HEK293 (cell line): ENCODE results near the gene KRT12.

Experiments
- CTCF ChIA-PET: fragments of 350-600 bp; formaldehyde crosslinking; extraction: SDS; loops from one replicate; lab custom pipeline; 2021; ENCODE audit warnings: antibody characterized with exemption; lab: Yijun Ruan, JAX
- POLR2A ChIA-PET: fragments of 300-600 bp; formaldehyde crosslinking; extraction: SDS; loops from one replicate; lab custom pipeline; 2020; ENCODE audit warnings: antibody characterized with exemption, inconsistent platforms; lab: Yijun Ruan, JAX
- H3K27ac ChIP-seq: fragments of 200-500 bp; sonication (Bioruptor generic); 2 replicates; pipeline ENCODE4 v1.5.1; 2014; ENCODE audit warnings: low read depth, low read length, control low read depth, inconsistent platforms; ENCODE audit errors: extremely low read depth
- H3K36me3 ChIP-seq, 2 experiments: fragments of 200-500 bp in 1 of 2; sonication (Bioruptor generic) in 1 of 2; 1 replicate in 1 of 2; 2 replicates in 1 of 2; pipeline ENCODE4 v1.5.1; 2014 to 2017; ENCODE audit warnings: inconsistent platforms in 2 of 2, low read length in 2 of 2; ENCODE audit not compliant: control insufficient read depth in 2 of 2, insufficient read depth in 1 of 2
- H3K4me1 ChIP-seq: fragments of 200-500 bp; sonication (Bioruptor generic); 2 replicates; pipeline ENCODE4 v1.5.1; 2014; ENCODE audit warnings: mild to moderate bottlenecking, low read length, inconsistent platforms; ENCODE audit not compliant: control insufficient read depth, insufficient read depth
- H3K4me3 ChIP-seq: 2 replicates; pipeline ENCODE4 v1.5.1; 2011; ENCODE audit warnings: low read depth, mild to moderate bottlenecking, control low read depth, low read length, moderate library complexity
- H3K9me3 ChIP-seq: fragments of 200-500 bp; sonication (Bioruptor generic); 2 replicates; pipeline ENCODE4 v1.5.1; 2014; ENCODE audit warnings: low read depth, low read length, inconsistent platforms; ENCODE audit not compliant: control insufficient read depth, insufficient read depth
- BCL11A ChIP-seq: fragments of 450-650 bp; formaldehyde crosslinking; IDR thresholded peaks from 2 replicates; pipeline ENCODE4 v1.5.1; 2016; ENCODE audit warnings: low read depth, missing biosample characterization, missing genetic modification characterization
- HIC1 ChIP-seq: fragments of 450-650 bp; formaldehyde crosslinking; IDR thresholded peaks from 2 replicates; pipeline ENCODE4 v1.5.1; 2016; ENCODE audit warnings: missing biosample characterization, missing genetic modification characterization
- IKZF3 ChIP-seq: fragments of 450-650 bp; IDR thresholded peaks from 2 replicates; pipeline ENCODE4 v1.5.0; 2018; ENCODE audit warnings: missing biosample characterization, mild to moderate bottlenecking, missing genetic modification characterization, moderate library complexity
- KLF1 ChIP-seq: fragments of 450-650 bp; formaldehyde crosslinking; IDR thresholded peaks from 2 replicates; pipeline ENCODE4 v1.5.1; 2016; ENCODE audit warnings: missing biosample characterization, missing genetic modification characterization
- ZFP69B ChIP-seq: fragments of 450-650 bp; formaldehyde crosslinking; IDR thresholded peaks from 2 replicates; pipeline ENCODE4 v1.5.1; 2016; ENCODE audit warnings: missing biosample characterization, missing genetic modification characterization
- ZNF488 ChIP-seq: fragments of 450-650 bp; formaldehyde crosslinking; IDR thresholded peaks from 2 replicates; pipeline ENCODE4 v1.5.1; 2016; ENCODE audit warnings: missing biosample characterization, missing genetic modification characterization
- ZNF585B ChIP-seq: fragments of 450-650 bp; formaldehyde crosslinking; IDR thresholded peaks from 2 replicates; pipeline ENCODE4 v1.5.1; 2016; ENCODE audit warnings: missing biosample characterization, missing genetic modification characterization
- ZNF654 ChIP-seq: fragments of 450-650 bp; formaldehyde crosslinking; IDR thresholded peaks from 2 replicates; pipeline ENCODE4 v1.5.1; 2016; ENCODE audit warnings: low read depth, missing biosample characterization, missing genetic modification characterization
- ZNF707 ChIP-seq: fragments of 450-650 bp; formaldehyde crosslinking; IDR thresholded peaks from 2 replicates; pipeline ENCODE4 v1.5.1; 2016; ENCODE audit warnings: missing biosample characterization, missing genetic modification characterization
- ZNF837 ChIP-seq: fragments of 450-650 bp; formaldehyde crosslinking; IDR thresholded peaks from 2 replicates; pipeline ENCODE4 v1.5.1; 2016; ENCODE audit warnings: missing biosample characterization, missing genetic modification characterization
- ZSCAN4 ChIP-seq: fragments of 450-650 bp; formaldehyde crosslinking; IDR thresholded peaks from 2 replicates; pipeline ENCODE4 v1.5.1; 2017; ENCODE audit warnings: missing biosample characterization, missing genetic modification characterization
- TF ChIP-seq, protein P1 (sequence below): fragments of 450-650 bp; formaldehyde crosslinking; IDR thresholded peaks from 2 replicates; pipeline ENCODE4 v1.5.1; 2016; ENCODE audit warnings: missing biosample characterization, missing genetic modification characterization
- TF ChIP-seq, protein P2 (sequence below): fragments of 450-650 bp; formaldehyde crosslinking; IDR thresholded peaks from 2 replicates; pipeline ENCODE4 v1.5.1; 2016; ENCODE audit warnings: missing biosample characterization, missing genetic modification characterization, borderline replicate concordance

KRT12 gene

DNA sequence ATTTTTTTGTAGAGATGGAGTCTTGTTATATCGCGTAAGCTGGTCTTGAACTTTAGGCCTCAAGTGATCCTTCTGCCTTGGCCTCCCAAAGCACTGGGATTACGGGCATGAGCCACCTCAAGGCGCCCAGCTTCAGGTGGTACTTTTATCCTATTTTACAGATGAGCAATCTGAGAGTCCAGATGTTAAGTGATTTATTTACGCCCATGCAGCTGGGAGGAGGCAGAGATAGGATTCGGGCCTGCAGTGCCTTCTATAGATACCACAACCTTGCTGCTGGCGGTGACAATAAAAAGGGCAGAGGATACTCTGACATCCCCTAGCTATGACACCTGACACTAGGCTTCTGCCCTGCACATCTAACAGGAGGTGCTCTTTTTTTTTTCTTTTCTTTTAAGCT, 4.3 kb upstream of the KRT12 start:
- Histone ChIP-seq H3K9me3 (no peaks in the 10 kb centered on the region), H3K4me3 (no peak overlapping the region), H3K36me3 (no peaks in the 10 kb centered on the region), H3K27ac (no peak overlapping the region), H3K4me1 (no peaks in the 10 kb centered on the region)
- TF ChIP-seq ZNF837 (tag by site-specific recombination) (no peak), ZSCAN4 (tag by site-specific recombination) (no peak), IKZF3 (tag by site-specific recombination) (no peak), BCL11A (no peak), ZNF488 (tag by site-specific recombination) (no peak), ZNF654 (tag by site-specific recombination) (no peak), ZNF585B (tag by site-specific recombination) (no peak), HIC1 (tag by site-specific recombination) (no peak), ZNF707 (no peak), ZFP69B (tag by site-specific recombination) (no peak), KLF1 (no peak)
- TF ChIP-seq, protein P1, sequence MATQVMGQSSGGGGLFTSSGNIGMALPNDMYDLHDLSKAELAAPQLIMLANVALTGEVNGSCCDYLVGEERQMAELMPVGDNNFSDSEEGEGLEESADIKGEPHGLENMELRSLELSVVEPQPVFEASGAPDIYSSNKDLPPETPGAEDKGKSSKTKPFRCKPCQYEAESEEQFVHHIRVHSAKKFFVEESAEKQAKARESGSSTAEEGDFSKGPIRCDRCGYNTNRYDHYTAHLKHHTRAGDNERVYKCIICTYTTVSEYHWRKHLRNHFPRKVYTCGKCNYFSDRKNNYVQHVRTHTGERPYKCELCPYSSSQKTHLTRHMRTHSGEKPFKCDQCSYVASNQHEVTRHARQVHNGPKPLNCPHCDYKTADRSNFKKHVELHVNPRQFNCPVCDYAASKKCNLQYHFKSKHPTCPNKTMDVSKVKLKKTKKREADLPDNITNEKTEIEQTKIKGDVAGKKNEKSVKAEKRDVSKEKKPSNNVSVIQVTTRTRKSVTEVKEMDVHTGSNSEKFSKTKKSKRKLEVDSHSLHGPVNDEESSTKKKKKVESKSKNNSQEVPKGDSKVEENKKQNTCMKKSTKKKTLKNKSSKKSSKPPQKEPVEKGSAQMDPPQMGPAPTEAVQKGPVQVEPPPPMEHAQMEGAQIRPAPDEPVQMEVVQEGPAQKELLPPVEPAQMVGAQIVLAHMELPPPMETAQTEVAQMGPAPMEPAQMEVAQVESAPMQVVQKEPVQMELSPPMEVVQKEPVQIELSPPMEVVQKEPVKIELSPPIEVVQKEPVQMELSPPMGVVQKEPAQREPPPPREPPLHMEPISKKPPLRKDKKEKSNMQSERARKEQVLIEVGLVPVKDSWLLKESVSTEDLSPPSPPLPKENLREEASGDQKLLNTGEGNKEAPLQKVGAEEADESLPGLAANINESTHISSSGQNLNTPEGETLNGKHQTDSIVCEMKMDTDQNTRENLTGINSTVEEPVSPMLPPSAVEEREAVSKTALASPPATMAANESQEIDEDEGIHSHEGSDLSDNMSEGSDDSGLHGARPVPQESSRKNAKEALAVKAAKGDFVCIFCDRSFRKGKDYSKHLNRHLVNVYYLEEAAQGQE = no peak
- TF ChIP-seq, protein P2, sequence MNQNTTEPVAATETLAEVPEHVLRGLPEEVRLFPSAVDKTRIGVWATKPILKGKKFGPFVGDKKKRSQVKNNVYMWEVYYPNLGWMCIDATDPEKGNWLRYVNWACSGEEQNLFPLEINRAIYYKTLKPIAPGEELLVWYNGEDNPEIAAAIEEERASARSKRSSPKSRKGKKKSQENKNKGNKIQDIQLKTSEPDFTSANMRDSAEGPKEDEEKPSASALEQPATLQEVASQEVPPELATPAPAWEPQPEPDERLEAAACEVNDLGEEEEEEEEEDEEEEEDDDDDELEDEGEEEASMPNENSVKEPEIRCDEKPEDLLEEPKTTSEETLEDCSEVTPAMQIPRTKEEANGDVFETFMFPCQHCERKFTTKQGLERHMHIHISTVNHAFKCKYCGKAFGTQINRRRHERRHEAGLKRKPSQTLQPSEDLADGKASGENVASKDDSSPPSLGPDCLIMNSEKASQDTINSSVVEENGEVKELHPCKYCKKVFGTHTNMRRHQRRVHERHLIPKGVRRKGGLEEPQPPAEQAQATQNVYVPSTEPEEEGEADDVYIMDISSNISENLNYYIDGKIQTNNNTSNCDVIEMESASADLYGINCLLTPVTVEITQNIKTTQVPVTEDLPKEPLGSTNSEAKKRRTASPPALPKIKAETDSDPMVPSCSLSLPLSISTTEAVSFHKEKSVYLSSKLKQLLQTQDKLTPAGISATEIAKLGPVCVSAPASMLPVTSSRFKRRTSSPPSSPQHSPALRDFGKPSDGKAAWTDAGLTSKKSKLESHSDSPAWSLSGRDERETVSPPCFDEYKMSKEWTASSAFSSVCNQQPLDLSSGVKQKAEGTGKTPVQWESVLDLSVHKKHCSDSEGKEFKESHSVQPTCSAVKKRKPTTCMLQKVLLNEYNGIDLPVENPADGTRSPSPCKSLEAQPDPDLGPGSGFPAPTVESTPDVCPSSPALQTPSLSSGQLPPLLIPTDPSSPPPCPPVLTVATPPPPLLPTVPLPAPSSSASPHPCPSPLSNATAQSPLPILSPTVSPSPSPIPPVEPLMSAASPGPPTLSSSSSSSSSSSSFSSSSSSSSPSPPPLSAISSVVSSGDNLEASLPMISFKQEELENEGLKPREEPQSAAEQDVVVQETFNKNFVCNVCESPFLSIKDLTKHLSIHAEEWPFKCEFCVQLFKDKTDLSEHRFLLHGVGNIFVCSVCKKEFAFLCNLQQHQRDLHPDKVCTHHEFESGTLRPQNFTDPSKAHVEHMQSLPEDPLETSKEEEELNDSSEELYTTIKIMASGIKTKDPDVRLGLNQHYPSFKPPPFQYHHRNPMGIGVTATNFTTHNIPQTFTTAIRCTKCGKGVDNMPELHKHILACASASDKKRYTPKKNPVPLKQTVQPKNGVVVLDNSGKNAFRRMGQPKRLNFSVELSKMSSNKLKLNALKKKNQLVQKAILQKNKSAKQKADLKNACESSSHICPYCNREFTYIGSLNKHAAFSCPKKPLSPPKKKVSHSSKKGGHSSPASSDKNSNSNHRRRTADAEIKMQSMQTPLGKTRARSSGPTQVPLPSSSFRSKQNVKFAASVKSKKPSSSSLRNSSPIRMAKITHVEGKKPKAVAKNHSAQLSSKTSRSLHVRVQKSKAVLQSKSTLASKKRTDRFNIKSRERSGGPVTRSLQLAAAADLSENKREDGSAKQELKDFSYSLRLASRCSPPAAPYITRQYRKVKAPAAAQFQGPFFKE (tag by site-specific recombination) = no peak
- ChIA-PET POLR2A (interaction anchor here (0.6 to 1.1 kb wide), 3 partner anchors 30 to 817 kb away, joined by 3 read pairs; partner anchors contain the start of gene EIF1), CTCF (interaction anchor here (0.6 to 1.8 kb wide), 7 partner anchors 13 to 796 kb away, joined by 3 to 7 read pairs (median 3); partner anchors contain the start of gene KRT20)
